T-helper 22 cell (primary cell): ENCODE results near the gene CYP39A1.

Source experiments
- DNase-seq: peaks from one replicate; pipeline ENCODE4 v3.0.0-alpha.2; 2020; ENCODE audit warnings: low read depth

The CYP39A1 gene

DNA sequence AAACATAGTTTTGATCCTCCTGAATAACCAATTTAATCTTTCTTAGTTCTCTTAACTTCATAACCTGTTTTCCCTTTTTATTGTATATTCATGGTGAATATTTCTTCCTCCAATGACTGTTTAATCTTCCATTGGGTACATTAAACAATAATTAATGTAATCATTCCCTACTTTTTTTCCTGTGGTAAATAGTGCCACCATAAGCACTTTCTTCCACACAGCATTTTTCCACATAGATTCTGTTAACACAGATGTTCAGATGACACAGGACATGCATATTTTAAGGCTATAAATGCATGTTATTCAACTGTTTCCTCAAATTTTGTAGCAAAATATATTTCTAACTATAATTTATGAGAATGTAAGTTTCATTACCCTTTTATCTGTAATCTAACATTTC lies 61.9 kb downstream of the CYP39A1 start:
- no peak for DNase-seq

DNA sequence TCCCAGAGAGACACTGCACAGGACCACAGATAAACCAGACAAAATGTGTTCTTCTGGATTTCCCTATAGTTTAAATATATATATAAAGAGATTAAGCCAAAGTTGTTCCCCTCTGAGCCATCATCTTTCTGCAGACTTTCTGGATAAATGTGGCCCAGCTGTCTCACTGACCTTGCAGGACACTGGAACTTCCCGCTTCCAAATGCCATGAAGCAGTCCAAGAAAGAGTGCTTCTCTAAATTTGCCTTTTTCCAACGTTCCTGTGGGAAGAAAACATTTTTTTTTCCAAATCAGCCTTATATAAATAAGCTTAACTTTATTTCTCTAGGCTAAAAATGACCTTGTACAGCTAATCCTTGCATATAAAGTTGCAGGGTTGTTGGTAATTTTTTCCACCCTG lies 65.7 kb downstream of the CYP39A1 start:
- DNase-seq, result no peak

DNA sequence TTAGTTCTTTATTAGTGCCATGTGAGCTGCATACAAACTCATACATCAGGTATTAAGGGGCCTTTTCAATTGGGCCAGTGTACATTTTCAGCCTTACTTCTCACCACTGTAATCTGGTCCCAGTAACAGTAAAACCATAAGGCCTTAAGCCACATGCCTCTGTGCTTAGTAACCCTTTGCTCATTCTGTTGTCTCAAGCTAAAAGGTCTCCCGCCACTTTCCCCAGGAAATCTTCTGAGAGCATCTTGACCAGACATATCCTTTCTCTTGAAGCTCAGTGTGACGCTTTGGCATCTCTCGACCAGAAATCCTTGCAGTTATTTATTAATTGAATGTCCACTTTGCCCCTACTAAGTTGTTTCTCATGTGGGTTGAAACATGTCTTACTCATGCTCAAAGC lies 68.0 kb downstream of the CYP39A1 start:
- DNase-seq, result no peak

DNA sequence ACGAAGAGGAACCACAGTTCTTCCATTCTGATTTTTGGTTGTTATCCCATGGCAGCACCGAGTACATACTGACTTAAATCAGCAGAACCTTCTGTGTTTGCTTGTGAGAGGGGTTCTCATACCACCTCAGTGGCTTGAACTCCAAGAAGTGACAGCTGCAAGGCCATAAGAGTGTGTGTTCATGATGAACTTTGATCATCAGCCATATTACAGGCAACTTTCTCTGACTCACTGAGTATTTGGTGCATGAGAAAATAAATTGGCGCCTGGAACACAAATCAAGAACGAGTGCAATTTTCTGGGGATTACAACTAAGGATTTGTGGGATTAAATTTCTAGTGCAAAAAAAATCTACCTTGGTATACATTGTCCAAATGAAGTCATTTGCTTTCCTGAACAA lies 68.9 kb downstream of the CYP39A1 start:
- DNase-seq, result no peak

DNA sequence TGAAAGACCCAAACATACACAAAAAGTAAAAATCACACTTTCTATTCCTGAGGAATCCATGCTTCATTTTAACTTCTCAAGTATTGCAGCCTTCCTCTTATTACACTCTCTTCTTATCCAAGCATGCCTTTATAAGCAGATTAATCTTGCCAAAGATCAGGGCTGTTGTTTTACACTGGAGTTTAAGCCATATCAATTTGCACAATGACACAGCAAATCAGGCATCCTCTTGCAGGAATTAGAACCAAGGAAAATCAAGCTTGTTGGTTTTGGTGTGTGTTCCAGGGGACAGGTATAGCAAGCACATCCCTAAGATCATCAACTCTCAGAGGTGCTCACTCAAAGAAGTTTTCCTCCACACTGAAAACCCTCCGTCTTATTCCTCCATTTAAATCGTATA lies 69.5 kb downstream of the CYP39A1 start:
- no peak for DNase-seq

DNA sequence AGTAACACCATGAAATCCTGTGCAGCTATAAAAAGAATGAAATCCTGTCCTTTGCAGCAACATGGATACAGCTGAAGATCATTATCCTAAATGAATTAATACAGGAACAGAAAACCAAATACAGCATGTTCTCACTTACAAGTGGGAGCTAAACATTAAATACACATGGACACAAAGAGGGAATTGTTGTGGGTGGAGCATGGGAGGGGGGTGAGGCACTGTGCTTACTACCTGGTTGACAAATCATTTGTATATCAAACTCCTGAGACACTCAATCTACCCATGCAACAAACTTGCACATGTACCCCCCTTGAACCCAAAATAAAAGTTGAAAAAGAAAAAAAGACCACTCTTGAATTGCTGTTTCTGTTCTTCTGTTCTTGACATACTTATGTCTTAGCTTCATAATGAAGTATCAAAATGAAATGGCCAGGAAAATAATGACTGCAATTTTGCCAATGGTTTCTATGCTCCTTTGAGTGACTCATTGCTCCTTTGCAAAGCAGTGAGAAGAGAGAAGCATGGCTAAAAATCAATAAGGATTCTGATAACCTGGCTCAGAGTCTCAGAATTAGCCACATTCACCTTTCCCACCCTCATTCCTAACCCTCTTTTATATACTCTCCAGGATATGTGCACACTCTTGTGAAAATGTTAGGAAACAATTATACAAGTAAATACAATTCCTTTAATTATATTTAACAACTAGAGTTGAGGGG lies 71.0 kb downstream of the CYP39A1 start:
- DNase-seq, result no peak

DNA sequence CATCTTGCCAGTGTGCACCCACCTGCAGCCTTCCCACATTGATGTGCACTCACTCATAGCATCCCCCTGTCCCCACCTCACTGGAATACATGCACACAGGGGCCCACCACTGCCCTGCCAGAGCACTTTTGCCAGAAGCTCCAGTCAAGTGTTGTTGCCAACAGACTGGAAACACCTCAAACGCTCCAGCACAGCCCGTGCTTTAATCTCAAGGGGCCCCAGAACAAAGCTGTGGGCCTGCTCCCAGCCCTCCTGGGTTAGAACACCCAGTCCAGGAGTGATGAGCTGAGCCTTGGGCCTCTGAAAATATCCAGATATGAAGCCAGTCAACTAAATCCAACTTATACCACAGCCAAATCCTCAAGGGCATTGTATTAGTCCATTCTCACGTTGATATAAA lies 77.1 kb downstream of the CYP39A1 start:
- no peak for DNase-seq

DNA sequence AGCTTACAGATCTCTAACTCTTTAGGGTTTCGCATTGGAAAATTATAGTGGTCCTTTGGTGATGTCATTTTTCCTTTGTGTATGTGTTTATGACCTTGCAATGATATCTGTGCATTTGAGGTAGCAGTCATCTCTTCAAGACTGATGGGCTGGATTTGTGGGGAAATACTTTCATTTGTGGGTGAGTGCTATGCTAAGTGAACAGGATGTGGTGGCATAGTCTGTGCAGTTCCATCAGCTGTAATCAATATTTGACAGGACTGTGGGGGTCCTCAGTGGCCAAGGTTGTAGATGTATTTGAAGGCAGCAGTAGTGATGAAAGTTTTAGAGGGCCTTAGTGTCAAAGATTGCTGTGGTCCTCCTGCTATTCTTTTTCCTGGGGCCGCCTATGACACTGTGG lies 79.5 kb downstream of the CYP39A1 start:
- DNase-seq, result no peak

DNA sequence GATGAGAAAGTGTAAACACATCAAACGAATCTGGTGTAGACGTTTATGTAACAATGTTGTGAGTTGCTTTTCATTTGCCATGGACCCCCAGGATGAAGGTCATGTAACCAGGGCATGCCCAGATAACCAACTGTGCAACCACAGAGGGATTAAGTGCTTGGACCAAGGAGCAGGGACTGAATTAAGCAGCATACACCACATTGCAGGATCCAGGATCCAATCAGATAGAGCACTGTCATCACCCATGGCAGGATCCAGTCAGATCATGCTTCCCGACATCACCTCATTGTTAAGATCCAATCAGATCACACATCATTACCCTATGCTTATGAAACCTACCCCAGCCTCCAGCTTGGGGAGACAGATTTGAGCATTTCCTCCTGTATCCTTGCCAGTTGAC lies 87.1 kb downstream of the CYP39A1 start:
- no peak for DNase-seq

DNA sequence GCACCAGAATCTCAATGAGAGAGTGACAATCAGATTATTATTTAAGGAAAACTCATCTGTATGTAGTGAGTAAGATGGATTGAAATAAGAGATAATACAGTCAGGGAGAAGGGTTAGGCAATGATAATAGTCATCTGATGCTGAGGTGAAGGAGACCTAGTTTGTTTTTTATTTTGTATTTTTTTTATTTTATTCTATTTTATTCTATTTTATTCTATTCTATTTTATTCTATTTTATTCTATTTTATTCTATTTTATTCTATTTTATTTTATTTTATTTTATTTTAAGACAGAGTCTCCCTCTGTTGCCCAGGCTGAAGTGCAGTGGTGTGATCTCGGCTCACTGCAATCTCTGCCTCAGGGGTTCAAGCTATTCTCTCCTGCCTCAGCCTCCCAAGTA lies 88.7 kb downstream of the CYP39A1 start:
- DNase-seq, result no peak

DNA sequence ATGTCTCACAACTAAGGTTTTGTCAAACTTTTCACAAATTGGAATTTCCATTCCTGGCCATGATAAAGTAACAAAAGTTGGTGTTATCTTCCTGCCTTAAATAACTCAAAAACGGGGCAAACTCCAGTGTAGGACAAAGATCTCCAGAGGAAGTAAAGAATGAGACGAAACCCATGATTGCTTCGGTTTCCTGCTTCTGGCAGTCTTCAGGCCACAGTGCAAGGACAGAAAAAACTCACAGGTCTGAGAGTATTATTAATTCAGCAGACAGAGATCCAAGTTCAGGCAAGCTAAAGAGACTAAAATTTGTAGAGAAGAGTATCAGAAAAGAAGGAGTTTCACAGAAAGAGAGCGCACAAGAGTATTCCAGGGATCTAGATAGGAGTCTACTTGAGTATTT lies 96.6 kb downstream of the CYP39A1 start:
- no peak for DNase-seq

DNA sequence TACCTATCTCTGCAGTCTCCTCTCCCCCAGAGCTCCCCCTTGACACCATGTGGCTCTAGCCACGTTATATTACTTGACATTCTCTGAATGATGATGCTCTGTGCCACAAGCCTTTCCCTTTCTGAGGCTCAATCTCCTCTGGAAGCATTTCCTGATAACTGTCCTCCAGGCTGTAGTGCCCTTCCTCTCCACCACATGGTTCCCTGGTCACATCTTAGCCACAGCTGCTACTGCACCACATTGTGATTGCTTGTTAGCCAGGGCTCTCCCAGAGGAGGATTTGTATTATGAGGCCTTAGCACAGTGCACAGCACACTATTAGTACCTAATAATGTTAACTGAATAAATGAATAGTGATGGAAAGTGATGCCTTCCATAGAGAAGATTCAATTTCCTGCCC lies 97.5 kb downstream of the CYP39A1 start:
- no peak for DNase-seq

DNA sequence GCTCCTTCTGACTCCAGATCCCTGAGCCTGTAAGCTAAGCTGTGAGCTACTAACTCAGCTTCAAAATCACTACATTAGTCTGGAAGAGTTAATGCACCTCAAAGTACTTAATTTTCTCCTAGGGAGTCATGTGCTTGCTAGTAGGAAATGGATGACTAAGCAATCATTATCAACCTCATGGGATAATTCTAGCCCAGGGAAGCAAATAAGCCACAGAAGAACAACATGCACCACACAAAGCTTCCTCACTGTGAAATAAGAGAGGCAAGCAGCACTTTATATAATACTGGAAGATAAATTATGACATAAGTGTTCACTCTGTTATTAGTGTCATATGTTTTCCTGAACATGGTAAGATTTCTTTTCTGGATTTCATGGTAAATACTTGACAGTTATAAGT lies 103.5 kb downstream of the CYP39A1 start:
- DNase-seq, result no peak

DNA sequence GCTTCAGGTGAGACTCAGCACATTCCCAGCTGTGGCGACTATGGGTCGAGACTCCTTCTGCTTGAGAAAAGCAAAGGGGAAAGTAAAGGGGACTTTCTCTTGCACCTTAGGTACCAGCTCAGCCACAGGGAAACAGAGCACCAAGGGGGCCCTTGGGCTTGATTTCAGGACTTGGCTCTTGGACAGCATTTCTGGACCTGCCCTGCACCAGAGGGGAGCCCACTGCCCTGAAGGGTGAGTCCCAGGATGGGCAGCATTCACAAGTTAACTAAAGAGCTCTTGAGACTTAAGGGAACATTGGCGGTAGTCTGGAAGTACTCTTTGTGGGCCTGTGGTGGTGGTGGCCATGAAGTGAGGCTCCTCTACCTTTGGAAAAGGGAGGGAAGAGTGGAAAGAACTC lies 111.1 kb downstream of the CYP39A1 start:
- DNase-seq, result no peak

DNA sequence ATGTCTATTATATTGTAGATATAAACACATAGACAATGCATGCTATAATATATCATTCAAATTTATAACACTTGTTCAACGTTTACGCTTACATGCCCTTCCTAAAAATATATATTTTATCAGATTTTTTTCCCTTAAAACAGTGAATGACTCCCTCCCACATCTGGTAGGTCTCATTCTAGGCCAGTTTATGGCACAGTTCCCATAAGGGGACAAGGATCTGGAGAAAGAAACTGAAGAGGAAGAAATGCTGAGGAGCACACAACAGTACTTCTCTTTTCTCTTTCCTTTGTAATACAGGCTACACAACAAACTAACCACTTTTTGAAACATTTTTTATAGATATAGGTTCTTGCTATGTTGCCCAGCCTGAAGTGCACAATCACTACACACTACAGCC lies 112.8 kb downstream of the CYP39A1 start:
- no peak for DNase-seq

DNA sequence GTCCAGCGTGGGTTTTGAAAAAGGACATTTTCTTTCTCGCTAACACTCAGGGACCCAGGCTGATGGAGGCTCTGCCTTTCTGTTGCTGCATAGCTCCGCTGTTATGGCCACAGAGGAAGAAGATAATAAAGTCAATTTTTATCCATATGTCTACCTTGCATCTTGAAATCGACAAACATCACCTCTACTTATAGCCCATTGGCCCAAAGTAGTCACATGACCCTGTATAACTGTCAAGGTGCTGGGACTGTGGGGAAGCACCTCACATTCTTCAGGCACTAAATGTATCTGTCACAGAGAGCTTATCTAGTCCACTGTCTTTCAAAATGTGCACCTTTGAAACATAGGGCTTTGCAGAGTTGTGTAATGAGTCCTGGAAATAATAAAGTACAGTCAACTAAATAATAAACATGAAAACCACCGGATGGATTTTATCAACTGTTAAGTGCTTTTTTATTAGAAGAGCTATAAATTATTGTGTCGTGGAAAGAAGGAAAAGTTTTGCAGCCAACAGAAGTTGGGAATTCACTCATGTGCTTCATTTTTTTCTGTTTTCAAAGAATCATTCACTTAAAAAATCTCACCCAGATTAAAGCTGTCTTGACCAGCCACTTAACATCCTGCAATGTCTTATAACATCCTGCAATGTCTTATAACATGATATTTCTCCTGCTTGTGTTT lies 113.7 kb downstream of the CYP39A1 start:
- no peak for DNase-seq

DNA sequence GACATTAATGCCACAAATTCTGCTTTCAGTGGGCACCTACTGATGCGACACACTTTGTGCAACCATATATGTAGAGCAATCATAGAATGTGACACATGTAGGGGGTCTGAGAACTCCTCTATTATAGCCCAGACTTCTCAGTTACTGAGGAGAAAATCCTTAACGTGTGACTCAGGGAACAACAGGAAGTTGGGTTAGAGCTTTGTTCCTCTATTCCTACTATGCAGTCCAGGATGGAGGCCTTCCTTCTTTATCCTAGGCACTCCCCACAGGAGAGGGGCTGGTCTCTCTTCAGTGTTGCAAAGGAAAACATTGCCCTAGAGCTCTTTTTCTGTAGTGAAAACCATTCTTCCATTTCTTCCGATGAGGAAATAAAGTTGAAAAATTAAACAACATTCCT lies 121.7 kb downstream of the CYP39A1 start:
- no peak for DNase-seq

DNA sequence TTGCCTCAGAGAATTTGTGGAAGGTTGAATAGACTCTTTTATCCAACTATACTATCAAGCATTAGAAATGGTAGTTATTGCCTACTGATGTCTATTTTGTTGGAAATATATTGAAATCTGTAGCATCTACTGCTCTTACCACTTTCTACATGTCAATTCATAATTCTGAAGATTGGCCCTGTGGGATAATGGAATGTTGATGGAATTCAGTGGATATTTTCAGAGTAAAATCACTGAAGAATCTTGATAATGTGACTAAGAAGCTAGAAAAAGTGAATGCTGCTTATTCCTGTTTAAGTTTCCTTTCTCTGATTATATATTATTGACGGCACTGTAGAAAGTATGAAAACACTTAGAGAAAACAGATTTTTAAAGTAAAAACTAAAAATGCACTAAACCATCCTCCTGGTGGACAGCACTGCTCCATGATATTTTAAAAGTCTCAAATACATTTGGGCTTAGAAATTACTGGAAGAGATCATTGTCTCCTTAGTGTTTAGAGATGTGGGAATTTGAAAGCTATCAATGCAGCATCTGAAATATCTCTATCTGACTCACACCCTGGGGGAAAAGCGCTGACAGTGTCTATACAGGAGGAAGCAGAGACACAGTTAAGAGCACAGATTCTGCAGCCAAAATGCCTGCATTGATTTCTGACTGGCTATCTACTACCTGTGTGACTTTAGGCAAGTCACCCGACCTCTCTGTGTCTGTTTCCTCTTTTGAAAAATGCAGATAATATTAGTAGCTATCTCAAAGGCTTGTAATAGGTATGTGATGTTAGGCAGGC lies 123.5 kb downstream of the CYP39A1 start:
- no peak for DNase-seq

DNA sequence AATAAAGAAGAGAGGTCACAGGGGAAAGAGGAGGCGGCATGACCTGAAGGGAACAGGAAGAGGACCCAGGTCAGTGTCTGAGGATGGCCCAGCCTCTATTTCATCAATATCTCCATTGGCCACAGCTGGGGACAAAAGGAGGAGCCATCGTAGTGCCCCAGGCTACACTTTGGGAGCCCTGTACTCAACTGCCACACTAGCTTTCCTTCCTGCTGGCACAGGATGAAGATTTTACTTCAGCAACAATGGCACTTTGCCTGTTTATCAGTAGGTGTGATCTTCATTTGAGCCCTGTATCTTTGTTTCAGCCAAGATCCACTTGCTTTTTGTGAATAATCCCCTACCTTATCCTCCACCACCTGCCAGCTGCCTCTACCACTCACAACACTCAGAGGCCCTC lies 126.0 kb downstream of the CYP39A1 start:
- DNase-seq, result no peak

DNA sequence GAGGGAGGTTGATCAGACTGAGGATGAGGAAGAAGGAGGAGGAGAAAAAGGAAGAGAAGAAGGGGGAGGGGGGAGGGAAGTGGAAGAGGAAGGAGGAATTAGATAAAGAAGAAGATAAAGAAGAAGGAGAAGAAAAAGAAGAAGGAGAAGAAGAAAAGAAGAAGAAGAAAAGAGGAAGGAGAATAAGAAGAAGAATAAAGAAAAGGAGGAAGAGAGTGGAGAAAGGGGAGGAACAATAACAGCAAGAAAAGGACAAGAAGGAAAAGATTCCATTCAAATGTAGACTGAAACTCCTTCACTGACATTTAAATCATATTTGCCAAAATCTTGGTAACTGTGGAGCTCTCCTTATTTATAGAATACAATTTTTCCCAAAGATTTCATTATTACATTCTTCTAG lies 127.0 kb downstream of the CYP39A1 start:
- DNase-seq, result no peak

DNA sequence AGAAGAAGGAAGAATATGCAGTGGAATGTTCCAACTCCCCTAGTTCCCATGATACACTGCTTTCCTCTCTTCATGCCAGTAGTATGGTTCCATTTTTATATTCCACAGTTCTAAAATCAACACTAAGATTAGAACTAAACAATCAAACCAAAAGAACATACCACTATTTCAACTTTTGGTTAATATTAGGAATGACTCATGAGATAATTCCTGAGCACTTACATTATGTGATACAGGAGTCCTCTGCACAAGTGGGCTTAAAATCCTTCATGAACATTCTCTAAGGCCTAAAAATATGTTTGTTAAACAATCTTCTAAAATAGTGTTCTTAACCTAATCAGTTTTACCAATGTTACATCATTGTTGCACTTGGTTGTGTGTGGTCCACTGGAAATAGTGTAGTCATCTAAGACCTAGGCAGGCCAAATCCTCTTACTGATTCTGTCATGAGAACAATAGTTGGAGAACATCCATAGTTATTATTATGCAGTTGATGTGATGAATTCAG lies 131.1 kb downstream of the CYP39A1 start:
- no peak for DNase-seq

DNA sequence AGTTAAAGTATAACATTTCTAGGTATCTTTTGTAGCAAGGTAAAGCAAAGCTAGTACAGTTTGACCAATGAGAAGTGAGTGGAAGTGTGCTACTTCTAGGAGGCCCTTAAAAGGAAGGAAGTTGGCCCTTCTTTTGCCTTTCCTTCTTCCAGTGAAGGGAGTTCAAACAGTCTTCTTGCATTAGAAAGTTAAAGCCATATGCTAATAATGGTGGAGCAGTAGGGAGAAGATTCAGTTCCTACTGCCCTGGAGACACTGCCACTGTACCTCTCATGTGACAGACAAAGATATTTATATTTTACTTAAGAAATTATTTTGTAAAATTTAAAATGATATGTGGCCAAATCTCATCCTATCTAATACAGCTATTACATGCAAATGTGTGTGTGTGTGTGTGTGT lies 135.4 kb downstream of the CYP39A1 start:
- no peak for DNase-seq

DNA sequence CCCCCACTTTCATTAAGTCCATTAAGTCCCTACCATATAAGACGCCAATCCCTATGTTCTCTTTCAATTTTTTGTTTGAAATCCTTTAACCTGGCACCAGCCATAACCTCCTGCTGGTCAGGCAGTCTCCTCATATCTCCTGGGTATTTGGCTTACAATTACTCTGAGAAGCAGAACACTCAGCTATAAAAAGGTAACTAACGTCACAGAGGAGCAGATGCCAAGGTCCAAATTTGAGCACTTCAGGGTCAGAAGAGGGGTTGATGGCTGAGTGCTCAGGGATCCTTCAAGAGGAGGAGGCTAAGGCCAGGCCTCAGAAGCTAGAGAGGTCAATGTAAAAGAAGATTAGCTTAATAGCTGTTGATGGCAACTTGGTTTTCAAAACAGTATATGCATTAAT lies 139.1 kb downstream of the CYP39A1 start:
- no peak for DNase-seq
